ENCODE results near the gene BICC1. TPM values are rescaled to one million over a fixed set of nuclear protein-coding genes. Genes with fewer than 3 reads are reported as not detected.

BICC1 gene
- total and polyA plus RNA-seq, 4 donors: 0.82 to 6.1 (median 4.5) TPM

DNA sequence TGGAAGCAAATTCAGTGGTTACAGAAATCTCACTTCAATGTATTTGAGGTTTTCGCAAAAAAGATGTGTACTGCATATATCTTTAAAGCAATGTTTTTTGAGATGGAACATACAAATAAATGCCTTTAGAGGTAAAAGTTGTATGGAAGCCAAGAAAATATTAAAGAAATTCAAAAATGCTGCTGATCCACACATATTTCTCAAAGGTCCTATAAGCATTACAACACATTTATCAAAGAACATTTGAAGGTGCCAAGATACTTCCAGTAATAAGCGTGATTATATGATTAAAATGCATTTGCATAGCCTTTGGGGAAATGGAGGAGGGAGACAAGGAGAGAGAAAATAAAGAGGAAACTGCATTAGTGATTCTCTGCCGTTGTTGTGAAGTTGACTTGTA lies 260.1 kb downstream of the BICC1 start (continued):
- TF ChIP-seq, protein P1, sequence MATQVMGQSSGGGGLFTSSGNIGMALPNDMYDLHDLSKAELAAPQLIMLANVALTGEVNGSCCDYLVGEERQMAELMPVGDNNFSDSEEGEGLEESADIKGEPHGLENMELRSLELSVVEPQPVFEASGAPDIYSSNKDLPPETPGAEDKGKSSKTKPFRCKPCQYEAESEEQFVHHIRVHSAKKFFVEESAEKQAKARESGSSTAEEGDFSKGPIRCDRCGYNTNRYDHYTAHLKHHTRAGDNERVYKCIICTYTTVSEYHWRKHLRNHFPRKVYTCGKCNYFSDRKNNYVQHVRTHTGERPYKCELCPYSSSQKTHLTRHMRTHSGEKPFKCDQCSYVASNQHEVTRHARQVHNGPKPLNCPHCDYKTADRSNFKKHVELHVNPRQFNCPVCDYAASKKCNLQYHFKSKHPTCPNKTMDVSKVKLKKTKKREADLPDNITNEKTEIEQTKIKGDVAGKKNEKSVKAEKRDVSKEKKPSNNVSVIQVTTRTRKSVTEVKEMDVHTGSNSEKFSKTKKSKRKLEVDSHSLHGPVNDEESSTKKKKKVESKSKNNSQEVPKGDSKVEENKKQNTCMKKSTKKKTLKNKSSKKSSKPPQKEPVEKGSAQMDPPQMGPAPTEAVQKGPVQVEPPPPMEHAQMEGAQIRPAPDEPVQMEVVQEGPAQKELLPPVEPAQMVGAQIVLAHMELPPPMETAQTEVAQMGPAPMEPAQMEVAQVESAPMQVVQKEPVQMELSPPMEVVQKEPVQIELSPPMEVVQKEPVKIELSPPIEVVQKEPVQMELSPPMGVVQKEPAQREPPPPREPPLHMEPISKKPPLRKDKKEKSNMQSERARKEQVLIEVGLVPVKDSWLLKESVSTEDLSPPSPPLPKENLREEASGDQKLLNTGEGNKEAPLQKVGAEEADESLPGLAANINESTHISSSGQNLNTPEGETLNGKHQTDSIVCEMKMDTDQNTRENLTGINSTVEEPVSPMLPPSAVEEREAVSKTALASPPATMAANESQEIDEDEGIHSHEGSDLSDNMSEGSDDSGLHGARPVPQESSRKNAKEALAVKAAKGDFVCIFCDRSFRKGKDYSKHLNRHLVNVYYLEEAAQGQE (IDR thresholded peaks at IDR 0.05): no peak
- no peak for TF ChIP-seq GABPA (IDR thresholded peaks at IDR 0.05 in 1 of 2, conservative IDR thresholded peaks at IDR 0.05 in 1 of 2)
- no peak for TF ChIP-seq YY1 (IDR thresholded peaks at IDR 0.05)
- TF ChIP-seq HNF4A (conservative IDR thresholded peaks at IDR 0.05): no peak
- no peak for TF ChIP-seq EGR1 (IDR thresholded peaks at IDR 0.05; ENCODE audit: low read depth in 2 of 2)
- TF ChIP-seq HNF4G (IDR thresholded peaks at IDR 0.05): no peak

DNA sequence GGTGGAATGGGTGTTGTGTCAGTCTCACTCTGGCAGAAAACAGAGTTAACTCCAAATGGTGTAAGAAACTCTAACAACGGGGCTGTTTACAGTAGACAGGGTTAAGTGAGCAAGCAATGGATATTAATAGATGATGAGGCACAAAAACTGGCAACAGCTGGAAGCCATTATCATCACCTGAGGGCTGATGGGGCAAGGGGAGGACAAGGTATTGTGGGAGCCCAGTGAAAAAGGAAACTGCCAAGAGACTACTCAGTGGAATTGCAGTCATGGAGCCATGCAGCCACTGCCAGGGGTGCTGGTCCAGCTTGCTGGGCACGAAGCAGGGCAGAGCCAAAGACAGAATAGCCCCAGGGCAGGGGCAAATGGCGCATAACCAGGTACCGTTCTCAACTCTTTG lies 260.7 kb downstream of the BICC1 start:
- Histone ChIP-seq H3K4me3 (ENCODE audit: low read depth in 1 of 3, low read length in 3 of 3) (no peak overlapping the region), H3K27ac (ENCODE audit: low read depth in 1 of 2, low read length in 2 of 2) (no peak overlapping the region), H3K9ac (ENCODE audit: low read depth in 1 of 2, low read length in 2 of 2) (no peak overlapping the region), H3K36me3 (ENCODE audit: control insufficient read depth in 4 of 4, insufficient read depth in 3 of 4, low read depth in 1 of 4, low read length in 3 of 4) (no peaks in the 10 kb centered on the region), H3K4me1 (ENCODE audit: control insufficient read depth in 4 of 4, insufficient read depth in 4 of 4, low read length in 3 of 4) (no peaks in the 10 kb centered on the region), H3K9me3 (ENCODE audit: control insufficient read depth in 4 of 4, low read length in 3 of 4) (no peaks in the 10 kb centered on the region), H3K27me3 (ENCODE audit: control insufficient read depth in 4 of 4, insufficient read depth in 4 of 4, low read length in 3 of 4) (no peaks in the 10 kb centered on the region)
- no peak for DNase-seq (ENCODE audit: low spot score)
- TF ChIP-seq RXRA (IDR thresholded peaks at IDR 0.05) (no peak), EGR1 (IDR thresholded peaks at IDR 0.05; ENCODE audit: low read depth in 2 of 2) (no peak), RAD21 (IDR thresholded peaks at IDR 0.05) (no peak), GABPA (IDR thresholded peaks at IDR 0.05 in 1 of 2, conservative IDR thresholded peaks at IDR 0.05 in 1 of 2) (no peak), TAF1 (conservative IDR thresholded peaks at IDR 0.05) (no peak), SP1 (IDR thresholded peaks at IDR 0.05) (no peak), HNF4G (IDR thresholded peaks at IDR 0.05) (no peak), JUND (IDR thresholded peaks at IDR 0.05) (no peak), FOXA1 (IDR thresholded peaks at IDR 0.05) (no peak), YY1 (IDR thresholded peaks at IDR 0.05) (no peak), FOXA2 (IDR thresholded peaks at IDR 0.05) (no peak), HNF4A (conservative IDR thresholded peaks at IDR 0.05) (no peak), NR2F2 (IDR thresholded peaks at IDR 0.05) (no peak)
- TF ChIP-seq, protein P2, sequence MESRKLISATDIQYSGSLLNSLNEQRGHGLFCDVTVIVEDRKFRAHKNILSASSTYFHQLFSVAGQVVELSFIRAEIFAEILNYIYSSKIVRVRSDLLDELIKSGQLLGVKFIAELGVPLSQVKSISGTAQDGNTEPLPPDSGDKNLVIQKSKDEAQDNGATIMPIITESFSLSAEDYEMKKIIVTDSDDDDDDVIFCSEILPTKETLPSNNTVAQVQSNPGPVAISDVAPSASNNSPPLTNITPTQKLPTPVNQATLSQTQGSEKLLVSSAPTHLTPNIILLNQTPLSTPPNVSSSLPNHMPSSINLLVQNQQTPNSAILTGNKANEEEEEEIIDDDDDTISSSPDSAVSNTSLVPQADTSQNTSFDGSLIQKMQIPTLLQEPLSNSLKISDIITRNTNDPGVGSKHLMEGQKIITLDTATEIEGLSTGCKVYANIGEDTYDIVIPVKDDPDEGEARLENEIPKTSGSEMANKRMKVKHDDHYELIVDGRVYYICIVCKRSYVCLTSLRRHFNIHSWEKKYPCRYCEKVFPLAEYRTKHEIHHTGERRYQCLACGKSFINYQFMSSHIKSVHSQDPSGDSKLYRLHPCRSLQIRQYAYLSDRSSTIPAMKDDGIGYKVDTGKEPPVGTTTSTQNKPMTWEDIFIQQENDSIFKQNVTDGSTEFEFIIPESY (IDR thresholded peaks at IDR 0.05): no peak
- TF ChIP-seq, protein P1 (IDR thresholded peaks at IDR 0.05): no peak
- TF ChIP-seq, protein P3, sequence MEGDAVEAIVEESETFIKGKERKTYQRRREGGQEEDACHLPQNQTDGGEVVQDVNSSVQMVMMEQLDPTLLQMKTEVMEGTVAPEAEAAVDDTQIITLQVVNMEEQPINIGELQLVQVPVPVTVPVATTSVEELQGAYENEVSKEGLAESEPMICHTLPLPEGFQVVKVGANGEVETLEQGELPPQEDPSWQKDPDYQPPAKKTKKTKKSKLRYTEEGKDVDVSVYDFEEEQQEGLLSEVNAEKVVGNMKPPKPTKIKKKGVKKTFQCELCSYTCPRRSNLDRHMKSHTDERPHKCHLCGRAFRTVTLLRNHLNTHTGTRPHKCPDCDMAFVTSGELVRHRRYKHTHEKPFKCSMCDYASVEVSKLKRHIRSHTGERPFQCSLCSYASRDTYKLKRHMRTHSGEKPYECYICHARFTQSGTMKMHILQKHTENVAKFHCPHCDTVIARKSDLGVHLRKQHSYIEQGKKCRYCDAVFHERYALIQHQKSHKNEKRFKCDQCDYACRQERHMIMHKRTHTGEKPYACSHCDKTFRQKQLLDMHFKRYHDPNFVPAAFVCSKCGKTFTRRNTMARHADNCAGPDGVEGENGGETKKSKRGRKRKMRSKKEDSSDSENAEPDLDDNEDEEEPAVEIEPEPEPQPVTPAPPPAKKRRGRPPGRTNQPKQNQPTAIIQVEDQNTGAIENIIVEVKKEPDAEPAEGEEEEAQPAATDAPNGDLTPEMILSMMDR (IDR thresholded peaks at IDR 0.05; ENCODE audit: low read depth, low read length, missing input control): no peak
- TF ChIP-seq, protein P4, sequence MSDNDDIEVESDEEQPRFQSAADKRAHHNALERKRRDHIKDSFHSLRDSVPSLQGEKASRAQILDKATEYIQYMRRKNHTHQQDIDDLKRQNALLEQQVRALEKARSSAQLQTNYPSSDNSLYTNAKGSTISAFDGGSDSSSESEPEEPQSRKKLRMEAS (IDR thresholded peaks at IDR 0.05): no peak
- TF ChIP-seq, protein P5, sequence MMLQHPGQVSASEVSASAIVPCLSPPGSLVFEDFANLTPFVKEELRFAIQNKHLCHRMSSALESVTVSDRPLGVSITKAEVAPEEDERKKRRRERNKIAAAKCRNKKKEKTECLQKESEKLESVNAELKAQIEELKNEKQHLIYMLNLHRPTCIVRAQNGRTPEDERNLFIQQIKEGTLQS (IDR thresholded peaks at IDR 0.05): no peak
- WGBS: 88% methylated on average over 4 of the region's 4 CpGs

Data from liver (tissue), 9 donors.